22Rv1 (cell line): ENCODE data around the gene MAGI1.

ENCODE experiments used
- ZFX ChIP-seq: fragments of 450-650 bp; IDR thresholded peaks from 2 replicates; pipeline ENCODE4 v1.6.1; 2017; ENCODE audit warnings: antibody characterized with exemption, borderline replicate concordance
- TF ChIP-seq, protein P1 (sequence below): fragments of 450-650 bp; IDR thresholded peaks from 2 replicates; pipeline ENCODE4 v1.5.1; 2017; ENCODE audit warnings: mild to moderate bottlenecking

DNA sequence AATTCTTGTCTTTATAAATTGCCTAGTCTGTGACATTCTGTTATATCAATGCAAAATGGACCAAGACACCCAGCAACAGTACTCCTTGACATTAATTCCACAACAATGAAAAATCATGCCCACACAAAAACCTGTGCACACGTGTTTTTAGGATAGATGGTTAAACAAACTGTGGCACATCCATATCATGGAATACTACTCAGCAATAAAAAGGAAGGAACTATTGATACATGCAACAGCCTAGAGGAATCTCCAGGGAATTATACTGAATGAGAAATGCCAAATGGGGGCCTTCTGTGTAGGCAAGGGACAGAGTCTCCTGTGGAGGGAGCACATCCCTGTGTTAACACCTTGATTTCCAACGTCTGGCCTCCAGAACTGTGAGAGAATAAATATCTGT lies 388.5 kb downstream of the MAGI1 start:
- TF ChIP-seq, protein P1, sequence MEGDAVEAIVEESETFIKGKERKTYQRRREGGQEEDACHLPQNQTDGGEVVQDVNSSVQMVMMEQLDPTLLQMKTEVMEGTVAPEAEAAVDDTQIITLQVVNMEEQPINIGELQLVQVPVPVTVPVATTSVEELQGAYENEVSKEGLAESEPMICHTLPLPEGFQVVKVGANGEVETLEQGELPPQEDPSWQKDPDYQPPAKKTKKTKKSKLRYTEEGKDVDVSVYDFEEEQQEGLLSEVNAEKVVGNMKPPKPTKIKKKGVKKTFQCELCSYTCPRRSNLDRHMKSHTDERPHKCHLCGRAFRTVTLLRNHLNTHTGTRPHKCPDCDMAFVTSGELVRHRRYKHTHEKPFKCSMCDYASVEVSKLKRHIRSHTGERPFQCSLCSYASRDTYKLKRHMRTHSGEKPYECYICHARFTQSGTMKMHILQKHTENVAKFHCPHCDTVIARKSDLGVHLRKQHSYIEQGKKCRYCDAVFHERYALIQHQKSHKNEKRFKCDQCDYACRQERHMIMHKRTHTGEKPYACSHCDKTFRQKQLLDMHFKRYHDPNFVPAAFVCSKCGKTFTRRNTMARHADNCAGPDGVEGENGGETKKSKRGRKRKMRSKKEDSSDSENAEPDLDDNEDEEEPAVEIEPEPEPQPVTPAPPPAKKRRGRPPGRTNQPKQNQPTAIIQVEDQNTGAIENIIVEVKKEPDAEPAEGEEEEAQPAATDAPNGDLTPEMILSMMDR, result no peak
- TF ChIP-seq ZFX, result no peak
